HepG2 (cell line): ENCODE data around the gene MARCHF9. TPM values are rescaled to one million over a fixed set of nuclear protein-coding genes. Genes with fewer than 3 reads are reported as not detected.

Experiments used
- CEBPG ChIP-seq: IDR thresholded peaks from 2 replicates; pipeline ENCODE4 v1.6.1; 2016
- ZFP36L1 ChIP-seq: sonication (generic); formaldehyde crosslinking; IDR thresholded peaks from 2 replicates; pipeline ENCODE4 v1.8.0; 2022; ENCODE audit warnings: mild to moderate bottlenecking, missing genetic modification reagents, moderate library complexity
- ZHX2 ChIP-seq, 2 experiments: sonication (generic) in 1 of 2; formaldehyde crosslinking in 1 of 2; IDR thresholded peaks; 2 replicates each; pipeline versions ENCODE4 v1.6.1 to v1.9.0; 2014 to 2022; ENCODE audit warnings: antibody characterized with exemption in 1 of 2, borderline replicate concordance in 1 of 2, inconsistent platforms in 1 of 2, low read depth in 1 of 2, missing genetic modification reagents in 1 of 2
- ZNF205 ChIP-seq: IDR thresholded peaks from 2 replicates; pipeline ENCODE4 v1.6.1; 2018; ENCODE audit warnings: missing biosample characterization, missing genetic modification reagents
- ZNF281 ChIP-seq: sonication (generic); formaldehyde crosslinking; IDR thresholded peaks from 2 replicates; pipeline ENCODE4 v1.4.0; 2020; ENCODE audit warnings: missing genetic modification reagents, borderline replicate concordance
- ZNF510 ChIP-seq: sonication (generic); formaldehyde crosslinking; IDR thresholded peaks from 2 replicates; pipeline ENCODE4 v1.4.0; 2020; ENCODE audit warnings: low read depth, mild to moderate bottlenecking, missing genetic modification reagents
- ZNF614 ChIP-seq: IDR thresholded peaks from 2 replicates; pipeline ENCODE4 v1.6.1; 2018; ENCODE audit warnings: missing biosample characterization, missing genetic modification reagents, inconsistent platforms, borderline replicate concordance
- polyA plus RNA-seq, 8 experiments: library from polyadenylated mRNA; depleted of rRNA in 3 of 8; stranded (reverse) in 7 of 8; unstranded in 1 of 8; fragments of >200 nt; fragmentation: Illumina TruSeq in 4 of 8; extraction: Trizol in 4 of 8; gene quantifications; 2 replicates each; pipeline versions ENCODE4 v1.2.1 to v1.2.3, GENCODE V29; 2011 to 2016; ENCODE audit warnings: low read depth in 4 of 8, missing spikeins in 1 of 8, mixed read lengths in 1 of 8; ENCODE audit not compliant: insufficient read depth in 1 of 8
- total RNA-seq, 5 experiments: library from RNA; depleted of rRNA; stranded (reverse); fragments of >200 nt; fragmentation: Illumina TruSeq; extraction: Trizol; gene quantifications; 2 replicates each; pipeline ENCODE4 v1.2.3, GENCODE V29; 2016; ENCODE audit warnings: low read depth in 1 of 5
- TF ChIP-seq, protein P1 (sequence below): sonication (generic); formaldehyde crosslinking; IDR thresholded peaks from 2 replicates; pipeline ENCODE4 v1.5.0; 2020; ENCODE audit warnings: mild to moderate bottlenecking, missing genetic modification reagents, borderline replicate concordance
- TF ChIP-seq, protein P2 (sequence below): sonication (generic); formaldehyde crosslinking; IDR thresholded peaks from 2 replicates; pipeline ENCODE4 v1.4.0; 2020; ENCODE audit warnings: missing genetic modification reagents
- TF ChIP-seq, protein P3 (sequence below): sonication (generic); formaldehyde crosslinking; IDR thresholded peaks from 2 replicates; pipeline ENCODE4 v1.4.0; 2020; ENCODE audit warnings: missing genetic modification reagents, borderline replicate concordance

Gene MARCHF9
- total and polyA plus RNA-seq, 2 of the 13 experiments (the other 11 are each of a cell fraction or from before 2014, with no cell fraction given) = 5.7 to 9.6 TPM

- peak; percentile 54 for TF ChIP-seq CEBPG
- peak; percentile 68; the same call in 1 of the 2 replicates for TF ChIP-seq ZNF281 (CRISPR knock-in tag)
- TF ChIP-seq, protein P1, sequence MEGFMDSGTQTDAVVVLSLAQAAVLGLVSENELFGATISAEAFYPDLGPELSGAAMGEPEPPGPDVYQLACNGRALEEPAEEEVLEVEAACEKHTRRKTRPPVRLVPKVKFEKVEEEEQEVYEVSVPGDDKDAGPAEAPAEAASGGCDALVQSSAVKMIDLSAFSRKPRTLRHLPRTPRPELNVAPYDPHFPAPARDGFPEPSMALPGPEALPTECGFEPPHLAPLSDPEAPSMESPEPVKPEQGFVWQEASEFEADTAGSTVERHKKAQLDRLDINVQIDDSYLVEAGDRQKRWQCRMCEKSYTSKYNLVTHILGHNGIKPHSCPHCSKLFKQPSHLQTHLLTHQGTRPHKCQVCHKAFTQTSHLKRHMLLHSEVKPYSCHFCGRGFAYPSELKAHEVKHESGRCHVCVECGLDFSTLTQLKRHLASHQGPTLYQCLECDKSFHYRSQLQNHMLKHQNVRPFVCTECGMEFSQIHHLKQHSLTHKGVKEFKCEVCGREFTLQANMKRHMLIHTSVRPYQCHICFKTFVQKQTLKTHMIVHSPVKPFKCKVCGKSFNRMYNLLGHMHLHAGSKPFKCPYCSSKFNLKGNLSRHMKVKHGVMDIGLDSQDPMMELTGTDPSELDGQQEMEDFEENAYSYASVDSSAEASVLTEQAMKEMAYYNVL (CRISPR knock-in tag) = no peak
- no peak for TF ChIP-seq ZNF205 (CRISPR knock-in tag)
- TF ChIP-seq ZHX2 (IDR thresholded peaks at IDR 0.05; ENCODE audit: low read depth) = peak; percentile 97
- no peak for TF ChIP-seq ZHX2 (CRISPR knock-in tag; IDR thresholded peaks at IDR 0.05; ENCODE audit: borderline replicate concordance)
- TF ChIP-seq, protein P2, sequence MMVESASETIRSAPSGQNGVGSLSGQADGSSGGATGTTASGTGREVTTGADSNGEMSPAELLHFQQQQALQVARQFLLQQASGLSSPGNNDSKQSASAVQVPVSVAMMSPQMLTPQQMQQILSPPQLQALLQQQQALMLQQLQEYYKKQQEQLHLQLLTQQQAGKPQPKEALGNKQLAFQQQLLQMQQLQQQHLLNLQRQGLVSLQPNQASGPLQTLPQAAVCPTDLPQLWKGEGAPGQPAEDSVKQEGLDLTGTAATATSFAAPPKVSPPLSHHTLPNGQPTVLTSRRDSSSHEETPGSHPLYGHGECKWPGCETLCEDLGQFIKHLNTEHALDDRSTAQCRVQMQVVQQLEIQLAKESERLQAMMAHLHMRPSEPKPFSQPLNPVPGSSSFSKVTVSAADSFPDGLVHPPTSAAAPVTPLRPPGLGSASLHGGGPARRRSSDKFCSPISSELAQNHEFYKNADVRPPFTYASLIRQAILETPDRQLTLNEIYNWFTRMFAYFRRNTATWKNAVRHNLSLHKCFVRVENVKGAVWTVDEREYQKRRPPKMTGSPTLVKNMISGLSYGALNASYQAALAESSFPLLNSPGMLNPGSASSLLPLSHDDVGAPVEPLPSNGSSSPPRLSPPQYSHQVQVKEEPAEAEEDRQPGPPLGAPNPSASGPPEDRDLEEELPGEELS = no peak
- TF ChIP-seq, protein P3, sequence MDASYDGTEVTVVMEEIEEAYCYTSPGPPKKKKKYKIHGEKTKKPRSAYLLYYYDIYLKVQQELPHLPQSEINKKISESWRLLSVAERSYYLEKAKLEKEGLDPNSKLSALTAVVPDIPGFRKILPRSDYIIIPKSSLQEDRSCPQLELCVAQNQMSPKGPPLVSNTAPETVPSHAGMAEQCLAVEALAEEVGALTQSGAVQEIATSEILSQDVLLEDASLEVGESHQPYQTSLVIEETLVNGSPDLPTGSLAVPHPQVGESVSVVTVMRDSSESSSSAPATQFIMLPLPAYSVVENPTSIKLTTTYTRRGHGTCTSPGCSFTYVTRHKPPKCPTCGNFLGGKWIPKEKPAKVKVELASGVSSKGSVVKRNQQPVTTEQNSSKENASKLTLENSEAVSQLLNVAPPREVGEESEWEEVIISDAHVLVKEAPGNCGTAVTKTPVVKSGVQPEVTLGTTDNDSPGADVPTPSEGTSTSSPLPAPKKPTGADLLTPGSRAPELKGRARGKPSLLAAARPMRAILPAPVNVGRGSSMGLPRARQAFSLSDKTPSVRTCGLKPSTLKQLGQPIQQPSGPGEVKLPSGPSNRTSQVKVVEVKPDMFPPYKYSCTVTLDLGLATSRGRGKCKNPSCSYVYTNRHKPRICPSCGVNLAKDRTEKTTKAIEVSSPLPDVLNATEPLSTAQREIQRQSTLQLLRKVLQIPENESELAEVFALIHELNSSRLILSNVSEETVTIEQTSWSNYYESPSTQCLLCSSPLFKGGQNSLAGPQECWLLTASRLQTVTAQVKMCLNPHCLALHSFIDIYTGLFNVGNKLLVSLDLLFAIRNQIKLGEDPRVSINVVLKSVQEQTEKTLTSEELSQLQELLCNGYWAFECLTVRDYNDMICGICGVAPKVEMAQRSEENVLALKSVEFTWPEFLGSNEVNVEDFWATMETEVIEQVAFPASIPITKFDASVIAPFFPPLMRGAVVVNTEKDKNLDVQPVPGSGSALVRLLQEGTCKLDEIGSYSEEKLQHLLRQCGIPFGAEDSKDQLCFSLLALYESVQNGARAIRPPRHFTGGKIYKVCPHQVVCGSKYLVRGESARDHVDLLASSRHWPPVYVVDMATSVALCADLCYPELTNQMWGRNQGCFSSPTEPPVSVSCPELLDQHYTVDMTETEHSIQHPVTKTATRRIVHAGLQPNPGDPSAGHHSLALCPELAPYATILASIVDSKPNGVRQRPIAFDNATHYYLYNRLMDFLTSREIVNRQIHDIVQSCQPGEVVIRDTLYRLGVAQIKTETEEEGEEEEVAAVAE (CRISPR knock-in tag) = no peak
- no peak for TF ChIP-seq ZNF614 (CRISPR knock-in tag)
- no peak for TF ChIP-seq ZFP36L1 (CRISPR knock-in tag)
- TF ChIP-seq ZNF510 (CRISPR knock-in tag) = no peak
Observed at GRCh38 chr12:57744194-57744776, 10.6 kb upstream of the MARCHF9 start (continued).
